GM20000 (cell line): ENCODE measurements around the gene EPB41L3.
"Not testable (repeated sequence)": the region's sequence is repeated elsewhere in the genome, so short reads cannot be mapped to it uniquely, and the experiment has no call there.

Experiments
- DNase-seq: peaks from one replicate; pipeline ENCODE4 v3.0.0; 2012; ENCODE audit warnings: low spot score
- TF ChIP-seq, protein P1 (sequence below): IDR thresholded peaks from 2 replicates; pipeline ENCODE4 v1.5.1; 2012; ENCODE audit warnings: mild to moderate bottlenecking, control low read depth; ENCODE audit errors: extremely low read depth, missing control alignments

The EPB41L3 gene

DNA sequence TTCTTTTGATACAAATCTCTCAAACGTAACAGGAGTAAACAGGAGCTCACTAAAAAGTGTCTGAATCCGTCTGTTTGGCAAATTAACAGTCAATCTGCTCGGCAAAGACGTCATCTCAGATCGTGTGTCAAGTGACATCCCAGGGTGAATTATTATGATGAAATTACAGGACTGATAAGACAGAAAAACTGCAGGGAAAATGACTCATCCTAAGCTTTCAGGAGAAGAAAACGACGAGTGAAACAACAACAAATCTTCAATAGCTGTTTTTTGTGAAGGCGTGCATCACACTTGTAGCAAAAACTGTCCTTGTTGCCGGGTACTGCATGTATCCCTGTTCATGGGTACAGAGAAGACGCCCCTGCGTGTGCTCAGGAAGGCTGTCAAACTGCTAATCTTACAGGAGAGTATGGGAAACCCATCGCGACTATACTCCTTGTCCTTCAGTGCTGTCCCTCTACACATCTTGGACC lies 24.9 kb downstream of the EPB41L3 start:
- no peak for DNase-seq
- TF ChIP-seq, protein P1, sequence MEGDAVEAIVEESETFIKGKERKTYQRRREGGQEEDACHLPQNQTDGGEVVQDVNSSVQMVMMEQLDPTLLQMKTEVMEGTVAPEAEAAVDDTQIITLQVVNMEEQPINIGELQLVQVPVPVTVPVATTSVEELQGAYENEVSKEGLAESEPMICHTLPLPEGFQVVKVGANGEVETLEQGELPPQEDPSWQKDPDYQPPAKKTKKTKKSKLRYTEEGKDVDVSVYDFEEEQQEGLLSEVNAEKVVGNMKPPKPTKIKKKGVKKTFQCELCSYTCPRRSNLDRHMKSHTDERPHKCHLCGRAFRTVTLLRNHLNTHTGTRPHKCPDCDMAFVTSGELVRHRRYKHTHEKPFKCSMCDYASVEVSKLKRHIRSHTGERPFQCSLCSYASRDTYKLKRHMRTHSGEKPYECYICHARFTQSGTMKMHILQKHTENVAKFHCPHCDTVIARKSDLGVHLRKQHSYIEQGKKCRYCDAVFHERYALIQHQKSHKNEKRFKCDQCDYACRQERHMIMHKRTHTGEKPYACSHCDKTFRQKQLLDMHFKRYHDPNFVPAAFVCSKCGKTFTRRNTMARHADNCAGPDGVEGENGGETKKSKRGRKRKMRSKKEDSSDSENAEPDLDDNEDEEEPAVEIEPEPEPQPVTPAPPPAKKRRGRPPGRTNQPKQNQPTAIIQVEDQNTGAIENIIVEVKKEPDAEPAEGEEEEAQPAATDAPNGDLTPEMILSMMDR: no peak

DNA sequence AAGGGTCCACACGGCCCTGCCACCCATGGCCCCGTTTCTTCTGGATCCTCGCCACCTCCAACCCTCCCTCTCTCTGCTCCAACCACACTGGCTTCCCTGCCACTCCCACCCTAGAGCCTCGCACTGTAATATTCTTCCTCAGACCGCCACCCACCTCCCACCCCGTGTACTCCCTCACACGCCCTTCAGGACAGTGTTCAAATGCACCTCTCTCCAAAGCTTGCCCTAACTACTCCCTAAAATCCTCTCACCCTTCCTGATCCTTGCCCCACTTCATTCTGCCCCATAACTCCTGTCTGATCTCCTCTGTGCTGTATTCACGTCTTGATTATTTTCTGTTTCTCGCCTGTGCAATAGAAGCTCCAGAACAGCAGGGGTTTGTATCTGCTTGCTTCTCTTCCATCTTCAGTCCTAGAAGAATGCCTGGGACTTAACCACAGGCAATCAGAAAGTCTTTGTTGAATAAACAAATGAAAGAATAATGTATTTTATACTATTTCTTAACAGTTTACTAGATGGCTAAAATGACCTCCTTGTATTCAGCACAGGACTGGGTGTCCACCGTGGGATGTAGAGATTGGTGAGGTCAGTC lies 25.5 kb downstream of the EPB41L3 start:
- TF ChIP-seq, protein P1: no peak
- DNase-seq: no peak

DNA sequence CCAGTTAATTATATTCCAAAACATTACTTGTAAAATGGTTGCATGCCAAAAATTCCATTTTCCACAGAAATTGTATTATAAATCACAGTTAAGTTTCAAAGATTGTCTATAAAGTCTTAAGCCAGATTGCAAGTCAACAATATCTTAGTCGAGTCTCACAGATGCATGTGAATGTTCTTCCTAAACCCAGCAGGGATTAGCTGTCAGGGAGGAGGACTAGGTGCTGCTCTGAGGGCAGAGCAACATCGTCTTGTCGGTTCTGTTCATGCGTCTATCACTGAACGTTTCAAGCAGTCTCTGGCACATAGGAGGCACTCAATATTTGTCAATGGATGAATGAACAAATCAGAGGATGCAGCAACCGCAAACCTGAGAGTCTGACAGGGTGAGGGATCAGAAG lies 27.0 kb downstream of the EPB41L3 start:
- no peak for DNase-seq
- TF ChIP-seq, protein P1: no peak

DNA sequence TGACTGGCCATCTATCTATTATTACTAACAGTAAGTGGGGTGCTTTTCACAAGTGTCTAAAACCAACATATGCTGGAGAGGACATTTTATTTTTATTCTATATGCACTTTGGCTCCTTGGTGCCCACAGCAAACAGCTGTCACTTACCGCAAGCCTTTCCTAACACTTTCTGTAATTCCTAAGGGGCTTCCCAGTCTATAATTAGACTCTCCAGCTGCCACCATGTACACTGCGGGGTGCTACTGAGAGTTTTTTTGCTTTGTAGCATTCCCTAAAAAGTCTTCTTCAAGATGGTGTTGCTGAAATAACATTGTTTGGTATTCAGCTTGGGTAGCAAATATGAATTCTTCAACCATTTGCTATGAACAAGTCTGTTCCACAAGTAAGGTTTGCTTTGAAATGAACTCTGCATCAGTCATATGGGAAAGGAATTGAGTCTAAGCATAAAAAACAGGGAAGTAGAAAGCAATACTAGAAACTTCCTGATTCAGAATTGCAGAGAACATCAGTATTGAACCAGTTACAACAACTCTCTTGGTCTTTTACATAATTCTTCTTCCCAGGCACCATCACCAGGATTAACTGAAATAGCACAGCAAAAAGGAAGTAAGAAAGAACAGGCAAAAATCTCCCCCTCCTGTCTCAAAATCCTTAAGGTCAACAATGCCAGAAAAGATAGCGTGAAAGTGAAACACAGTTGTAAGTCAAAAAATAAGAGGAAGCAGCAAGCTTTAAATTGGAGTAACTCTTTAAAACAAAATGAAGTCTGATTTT lies 28.6 kb downstream of the EPB41L3 start:
- TF ChIP-seq, protein P1: no peak
- DNase-seq: no peak

DNA sequence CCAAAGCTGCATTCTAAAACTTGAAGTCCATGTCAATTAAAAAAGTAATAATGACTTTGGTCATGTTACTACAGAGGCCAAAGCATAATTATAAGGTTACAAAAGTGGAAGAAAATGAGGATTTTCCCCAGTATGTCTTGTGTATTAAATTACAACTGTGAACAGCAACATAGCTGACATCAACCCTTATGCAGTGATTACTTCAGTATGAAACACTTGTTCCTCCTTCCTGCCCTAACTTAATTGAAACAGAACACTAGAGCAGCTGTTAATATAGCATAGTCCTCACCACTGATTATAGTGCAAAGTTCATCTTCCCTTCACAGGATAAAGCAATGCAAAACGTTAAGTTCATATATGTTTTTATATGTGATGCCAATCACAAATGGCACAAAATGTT lies 29.9 kb downstream of the EPB41L3 start:
- TF ChIP-seq, protein P1: no peak
- no peak for DNase-seq

DNA sequence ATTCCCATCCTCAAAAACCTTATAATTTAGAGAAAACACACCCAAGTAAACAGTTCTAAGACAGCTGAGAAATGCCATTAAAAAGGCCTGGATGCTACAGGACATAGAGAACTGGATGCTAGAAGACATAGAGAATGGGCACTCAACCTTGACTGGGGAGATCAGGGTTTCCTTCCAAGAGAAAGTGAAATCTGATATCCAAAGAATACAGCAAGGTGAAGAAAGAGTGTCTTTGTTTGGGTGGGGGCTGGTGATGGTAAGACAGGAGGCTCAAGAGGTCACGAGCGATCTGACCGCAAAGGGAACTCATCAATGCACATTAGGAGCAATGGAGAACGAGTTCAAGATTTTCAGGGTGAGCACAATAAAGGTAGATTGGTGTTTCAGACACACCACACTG lies 31.6 kb downstream of the EPB41L3 start:
- TF ChIP-seq, protein P1: no peak
- no peak for DNase-seq

DNA sequence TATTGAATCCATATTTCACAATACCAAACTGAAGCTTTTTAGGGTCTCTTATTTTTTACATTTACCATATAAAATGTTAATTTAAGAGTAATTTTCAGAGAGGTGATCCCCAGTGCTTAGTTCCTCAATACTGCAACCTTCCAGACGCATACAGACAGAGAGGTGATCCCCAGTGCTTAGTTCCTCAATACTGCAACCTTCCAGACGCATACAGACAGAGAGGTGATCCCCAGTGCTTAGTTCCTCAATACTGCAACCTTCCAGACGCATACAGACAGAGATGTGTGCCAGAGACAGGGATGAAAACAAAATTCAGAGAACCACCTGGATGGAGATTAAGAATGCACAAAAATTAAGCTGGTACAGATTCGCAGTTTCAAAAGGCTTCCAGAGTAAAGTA lies 32.3 kb downstream of the EPB41L3 start:
- not testable (repeated sequence) for DNase-seq
